Measurements from ENCODE around the gene DNAH6. TPM values are rescaled to one million over a fixed set of nuclear protein-coding genes. Genes with fewer than 3 reads are reported as not detected.

Gene DNAH6
- total and polyA plus RNA-seq, 2 of the 8 experiments (the other 6 are each of a cell fraction or from before 2014, with no cell fraction given): 0.06 to 0.43 TPM

DNA sequence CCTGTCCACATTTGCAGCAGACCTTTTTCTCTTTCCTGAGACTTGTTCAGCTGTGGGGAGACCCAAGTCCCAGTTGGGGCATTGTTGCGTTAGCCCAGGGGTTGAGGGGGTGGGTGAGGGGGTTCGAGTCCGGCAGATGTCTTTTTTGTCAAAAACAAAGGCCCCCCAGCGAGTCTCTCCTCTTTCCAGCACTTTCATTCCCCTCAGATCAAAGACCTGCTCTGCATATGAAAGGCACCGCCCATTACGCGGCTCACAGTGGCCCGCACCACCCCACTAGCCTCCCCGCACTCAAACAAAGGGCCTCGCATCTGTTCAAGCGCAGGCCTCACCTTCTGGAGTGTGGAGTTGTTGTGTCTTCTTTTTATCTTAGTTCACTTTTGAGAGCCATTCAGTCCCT, 339.4 kb downstream of the DNAH6 start (continued):
- TF ChIP-seq RBBP5 (IDR thresholded peaks at IDR 0.05; ENCODE audit: borderline replicate concordance, low read depth, low read length) (no peak), KDM1A (IDR thresholded peaks at IDR 0.05; ENCODE audit: borderline replicate concordance, low read length) (peak; percentile 63; the same call in 1 of the 2 replicates), CTBP2 (IDR thresholded peaks at IDR 0.05; ENCODE audit: borderline replicate concordance, insufficient read depth, insufficient read length, low read length) (peak; percentile 80), CEBPB (IDR thresholded peaks at IDR 0.05; ENCODE audit: low read depth, low read length) (no peak), EGR1 (IDR thresholded peaks at IDR 0.05; ENCODE audit: borderline replicate concordance, low read depth, low read length) (peak; percentile 34; the same call in 1 of the 2 replicates)
